ENCODE measurements around the gene SPTLC3.

Gene SPTLC3

DNA sequence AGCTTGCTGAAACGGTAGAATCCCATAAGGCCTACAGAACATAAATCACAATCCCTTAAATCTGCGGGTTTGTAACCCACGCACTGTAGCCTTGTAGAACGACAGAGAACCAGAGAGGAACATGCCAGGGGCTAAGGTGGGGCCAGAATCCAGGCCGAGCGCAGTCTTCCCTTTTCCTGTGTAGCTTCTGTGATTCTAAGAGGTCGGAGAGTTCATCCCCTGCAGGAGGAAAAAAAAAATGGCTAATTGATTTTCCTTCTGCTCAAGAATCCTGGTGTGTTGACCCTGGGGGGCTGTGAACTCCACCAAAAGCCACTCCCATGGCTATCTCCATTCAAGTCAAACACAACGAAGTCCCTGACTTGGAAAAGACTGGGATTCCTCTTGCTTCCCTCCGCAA is 96.3 kb downstream of the SPTLC3 start:
- H3K4me1 ChIP-seq (ENCODE audit: control insufficient read depth, insufficient read depth, low read length), result no peaks in the 10 kb centered on the region

DNA sequence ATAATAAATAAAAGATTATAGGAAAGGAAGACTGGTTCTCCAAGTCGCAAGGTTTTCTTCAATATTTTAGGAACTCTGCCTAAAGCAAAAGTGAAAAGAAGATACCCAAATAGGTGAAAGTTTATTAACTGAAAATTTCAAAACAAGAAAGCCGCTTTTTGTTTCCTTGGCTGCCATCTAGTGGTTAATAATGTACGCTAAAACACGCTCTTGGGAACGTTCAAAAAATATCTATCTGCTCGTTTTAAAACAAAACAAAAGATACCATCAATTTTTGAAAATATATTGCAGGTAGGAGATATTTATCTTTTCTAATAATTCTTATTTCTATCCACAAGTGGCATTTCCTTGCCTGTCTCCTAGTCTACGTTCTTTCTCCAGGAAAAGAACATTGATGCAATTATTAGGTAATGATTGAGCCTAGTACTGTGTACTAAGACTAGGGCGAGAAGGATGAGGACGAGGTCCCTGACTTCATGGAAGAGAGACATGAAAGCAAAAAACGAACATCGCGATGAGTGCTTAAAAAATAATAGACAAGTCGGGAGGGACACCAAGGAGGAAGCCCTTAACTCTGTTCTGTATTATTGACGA is 97.2 kb downstream of the SPTLC3 start:
- no peaks in the 10 kb centered on the region for H3K36me3 ChIP-seq (ENCODE audit: control insufficient read depth, insufficient read depth, low read length)
- H3K27me3 ChIP-seq (ENCODE audit: control insufficient read depth, insufficient read depth, low read length), result no peaks in the 10 kb centered on the region
- H3K9me3 ChIP-seq (ENCODE audit: control insufficient read depth, insufficient read depth, low read length), result no peaks in the 10 kb centered on the region
- no peaks in the 10 kb centered on the region for H3K4me1 ChIP-seq (ENCODE audit: control insufficient read depth, insufficient read depth, low read length)
- H3K4me3 ChIP-seq (ENCODE audit: low read depth, low read length), result no peak overlapping the region
- H3K9ac ChIP-seq (ENCODE audit: low read depth, low read length), result no peak overlapping the region

More for the DNA sequence above, 96.3 kb downstream of the SPTLC3 start:
- Histone ChIP-seq H3K27me3 (ENCODE audit: control insufficient read depth, insufficient read depth, low read length) (no peaks in the 10 kb centered on the region), H3K9ac (ENCODE audit: low read depth, low read length) (no peak overlapping the region), H3K36me3 (ENCODE audit: control insufficient read depth, insufficient read depth, low read length) (no peaks in the 10 kb centered on the region), H3K9me3 (ENCODE audit: control insufficient read depth, insufficient read depth, low read length) (no peaks in the 10 kb centered on the region), H3K4me3 (ENCODE audit: low read depth, low read length) (no peak overlapping the region)

DNA sequence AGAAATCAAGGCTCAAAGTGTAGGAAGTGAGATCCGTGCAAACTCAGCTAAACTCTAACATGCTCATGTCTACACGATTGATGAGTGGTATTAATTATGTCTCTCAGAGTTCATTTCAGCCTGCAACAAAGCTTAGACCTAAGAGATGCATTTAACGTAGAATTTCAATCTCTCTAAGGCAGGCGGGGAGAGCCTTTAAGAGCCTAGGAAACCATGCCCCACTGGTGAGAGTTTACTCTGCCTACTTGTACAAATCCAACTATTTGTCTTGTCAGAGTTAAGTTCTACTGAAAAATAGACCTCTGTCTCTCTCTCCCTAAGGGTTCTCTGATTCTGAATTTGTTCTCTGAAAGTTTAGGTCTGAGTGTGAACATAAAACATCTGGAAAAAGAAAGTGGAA is 100.9 kb downstream of the SPTLC3 start:
- no peak overlapping the region for H3K9ac ChIP-seq (ENCODE audit: low read depth, low read length)
- H3K9me3 ChIP-seq (ENCODE audit: control insufficient read depth, insufficient read depth, low read length), result no peaks in the 10 kb centered on the region
- no peaks in the 10 kb centered on the region for H3K36me3 ChIP-seq (ENCODE audit: control insufficient read depth, insufficient read depth, low read length)
- no peak overlapping the region for H3K4me3 ChIP-seq (ENCODE audit: low read depth, low read length)
- no peaks in the 10 kb centered on the region for H3K27me3 ChIP-seq (ENCODE audit: control insufficient read depth, insufficient read depth, low read length)
- no peaks in the 10 kb centered on the region for H3K4me1 ChIP-seq (ENCODE audit: control insufficient read depth, insufficient read depth, low read length)

DNA sequence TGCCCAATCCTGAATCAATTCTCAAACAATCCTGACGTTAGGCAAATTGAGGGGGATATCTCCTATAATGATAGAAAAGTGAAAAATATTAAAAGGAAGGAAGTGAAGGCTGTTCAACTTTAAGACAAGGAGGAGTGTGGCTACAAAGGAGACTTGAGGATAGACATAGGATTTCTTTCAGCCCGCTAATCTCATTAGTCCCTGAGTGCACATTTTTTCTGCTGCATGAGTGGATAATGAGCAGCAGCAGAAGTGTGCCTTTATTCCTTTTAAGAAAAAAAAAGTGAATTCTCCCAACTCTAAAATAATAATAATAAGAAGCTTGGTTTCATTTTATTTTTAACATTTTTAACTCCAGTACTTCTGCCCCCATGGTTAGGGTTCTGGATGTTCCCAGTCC is 102.0 kb downstream of the SPTLC3 start:
- H3K9me3 ChIP-seq (ENCODE audit: control insufficient read depth, insufficient read depth, low read length), result no peaks in the 10 kb centered on the region
- H3K27me3 ChIP-seq (ENCODE audit: control insufficient read depth, insufficient read depth, low read length), result no peaks in the 10 kb centered on the region
- no peaks in the 10 kb centered on the region for H3K4me1 ChIP-seq (ENCODE audit: control insufficient read depth, insufficient read depth, low read length)
- no peak overlapping the region for H3K9ac ChIP-seq (ENCODE audit: low read depth, low read length)
- H3K4me3 ChIP-seq (ENCODE audit: low read depth, low read length), result no peak overlapping the region
- no peaks in the 10 kb centered on the region for H3K36me3 ChIP-seq (ENCODE audit: control insufficient read depth, insufficient read depth, low read length)

DNA sequence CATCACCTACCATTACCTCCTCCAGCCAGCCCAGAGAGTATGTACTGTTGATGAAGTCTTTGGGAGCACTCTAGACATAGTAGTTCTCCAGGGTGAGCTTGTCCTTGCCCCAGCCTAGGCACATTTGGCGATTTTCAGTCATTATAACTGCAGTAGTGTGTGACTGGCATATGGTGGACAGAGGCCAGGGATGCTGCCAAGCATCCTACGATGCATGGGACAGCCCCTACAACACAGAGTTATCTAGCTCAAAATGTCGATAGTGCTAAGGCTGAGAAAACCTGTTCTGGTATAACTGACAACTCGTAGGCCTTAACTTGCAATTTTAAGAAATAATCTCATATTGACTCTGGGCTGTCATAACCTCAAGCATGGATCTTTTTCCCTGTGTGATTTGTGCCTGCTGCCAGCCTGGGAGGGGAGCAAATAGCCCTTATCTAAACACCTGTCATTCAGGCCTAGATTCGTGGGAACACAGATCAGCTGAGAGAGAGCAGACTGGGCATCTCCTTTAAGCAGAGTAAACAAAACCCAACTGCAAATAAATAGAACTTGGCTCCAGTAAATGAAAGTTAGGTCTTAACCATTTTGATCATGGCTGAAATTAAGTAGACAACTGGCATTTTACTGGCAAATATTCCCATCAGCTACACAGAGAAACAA is 102.6 kb downstream of the SPTLC3 start:
- no peak overlapping the region for H3K9ac ChIP-seq (ENCODE audit: low read depth, low read length)
- no peak overlapping the region for H3K4me3 ChIP-seq (ENCODE audit: low read depth, low read length)
- H3K9me3 ChIP-seq (ENCODE audit: control insufficient read depth, insufficient read depth, low read length), result no peaks in the 10 kb centered on the region
- H3K4me1 ChIP-seq (ENCODE audit: control insufficient read depth, insufficient read depth, low read length), result no peaks in the 10 kb centered on the region
- no peaks in the 10 kb centered on the region for H3K36me3 ChIP-seq (ENCODE audit: control insufficient read depth, insufficient read depth, low read length)
- H3K27me3 ChIP-seq (ENCODE audit: control insufficient read depth, insufficient read depth, low read length), result no peaks in the 10 kb centered on the region

DNA sequence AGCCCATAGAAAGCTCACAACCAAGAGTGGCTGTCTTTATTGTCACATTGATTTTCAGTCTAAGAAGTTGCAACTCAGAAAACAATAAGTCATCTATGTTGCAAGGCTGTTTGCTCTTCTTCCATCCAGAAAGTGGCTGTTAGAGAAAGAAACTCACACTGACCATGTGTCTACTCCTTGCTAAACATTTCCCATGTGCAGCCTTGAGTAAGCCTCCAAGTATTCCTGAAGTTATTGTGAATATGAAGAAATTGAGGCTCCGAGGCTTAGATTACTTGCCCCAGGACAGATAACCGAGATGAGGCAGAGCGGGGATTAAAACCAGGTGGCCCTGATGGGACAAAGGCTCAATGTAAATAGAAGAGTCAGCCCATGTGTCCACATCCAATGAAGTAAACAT is 105.0 kb downstream of the SPTLC3 start:
- no peak overlapping the region for H3K9ac ChIP-seq (ENCODE audit: low read depth, low read length)
- no peaks in the 10 kb centered on the region for H3K36me3 ChIP-seq (ENCODE audit: control insufficient read depth, insufficient read depth, low read length)
- H3K27me3 ChIP-seq (ENCODE audit: control insufficient read depth, insufficient read depth, low read length), result no peaks in the 10 kb centered on the region
- H3K9me3 ChIP-seq (ENCODE audit: control insufficient read depth, insufficient read depth, low read length), result no peaks in the 10 kb centered on the region
- H3K4me3 ChIP-seq (ENCODE audit: low read depth, low read length), result no peak overlapping the region
- no peaks in the 10 kb centered on the region for H3K4me1 ChIP-seq (ENCODE audit: control insufficient read depth, insufficient read depth, low read length)

DNA sequence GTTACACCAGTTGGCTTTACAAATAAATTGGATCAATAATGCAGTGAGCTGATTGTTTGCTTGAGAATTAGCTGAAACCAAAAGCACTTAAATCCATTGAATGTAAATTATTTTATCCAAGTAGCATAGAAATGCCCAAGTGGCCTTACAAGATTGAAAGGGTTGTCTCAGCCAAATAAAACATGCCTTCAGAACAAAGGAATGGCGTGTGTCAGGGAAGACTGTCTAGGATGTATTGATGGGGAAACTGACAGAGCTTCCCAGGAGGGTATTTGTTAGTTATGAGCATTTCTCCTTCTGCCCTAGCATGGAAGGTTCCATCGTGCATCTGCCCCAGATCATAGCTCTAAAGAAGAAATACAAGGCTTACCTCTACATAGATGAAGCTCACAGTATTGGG is 108.4 kb downstream of the SPTLC3 start:
- Histone ChIP-seq H3K36me3 (ENCODE audit: control insufficient read depth, insufficient read depth, low read length) (no peaks in the 10 kb centered on the region), H3K4me3 (ENCODE audit: low read depth, low read length) (no peak overlapping the region), H3K9me3 (ENCODE audit: control insufficient read depth, insufficient read depth, low read length) (no peaks in the 10 kb centered on the region), H3K27me3 (ENCODE audit: control insufficient read depth, insufficient read depth, low read length) (no peaks in the 10 kb centered on the region), H3K4me1 (ENCODE audit: control insufficient read depth, insufficient read depth, low read length) (no peaks in the 10 kb centered on the region), H3K9ac (ENCODE audit: low read depth, low read length) (no peak overlapping the region)

DNA sequence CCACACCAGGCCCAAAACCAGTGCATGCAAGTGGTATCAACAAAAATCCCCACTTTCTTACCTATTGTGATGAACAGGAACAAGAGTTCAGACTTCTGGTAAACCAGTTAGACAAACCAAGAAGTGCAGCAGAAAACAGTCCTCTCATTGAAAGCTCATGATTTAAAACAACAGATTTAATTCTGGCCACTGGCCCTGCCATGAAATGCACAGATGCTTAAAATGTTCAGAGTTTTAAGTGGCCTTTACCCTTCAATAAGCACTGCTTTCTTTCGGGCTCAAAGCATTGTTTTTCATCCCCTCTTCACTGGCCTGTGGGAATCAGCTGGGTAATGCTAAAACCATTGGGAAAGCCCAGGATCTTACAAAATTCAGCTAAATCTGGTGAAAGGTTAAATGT is 109.9 kb downstream of the SPTLC3 start:
- Histone ChIP-seq H3K36me3 (ENCODE audit: control insufficient read depth, insufficient read depth, low read length) (no peaks in the 10 kb centered on the region), H3K4me1 (ENCODE audit: control insufficient read depth, insufficient read depth, low read length) (no peaks in the 10 kb centered on the region), H3K27me3 (ENCODE audit: control insufficient read depth, insufficient read depth, low read length) (no peaks in the 10 kb centered on the region), H3K4me3 (ENCODE audit: low read depth, low read length) (no peak overlapping the region), H3K9ac (ENCODE audit: low read depth, low read length) (no peak overlapping the region), H3K9me3 (ENCODE audit: control insufficient read depth, insufficient read depth, low read length) (no peaks in the 10 kb centered on the region)

DNA sequence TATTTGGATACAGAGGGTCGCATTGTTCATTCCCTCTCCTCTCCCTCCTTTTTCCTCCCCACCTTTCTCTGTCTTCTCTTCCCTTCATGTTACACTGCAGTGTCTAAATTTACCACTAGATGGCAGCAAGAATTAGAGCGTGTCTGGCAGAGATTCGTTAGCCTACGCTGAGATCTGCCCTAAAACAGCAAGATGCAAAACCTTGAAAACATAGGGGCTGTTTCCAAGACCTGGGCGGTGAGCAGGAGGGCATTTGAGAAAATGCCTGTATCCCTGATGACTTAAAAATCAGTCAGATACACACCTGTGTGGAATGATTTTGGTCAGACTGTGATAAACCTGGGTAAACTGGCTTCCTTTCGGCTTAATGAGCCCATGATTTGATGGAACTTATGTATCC is 110.8 kb downstream of the SPTLC3 start:
- Histone ChIP-seq H3K4me1 (ENCODE audit: control insufficient read depth, insufficient read depth, low read length) (no peaks in the 10 kb centered on the region), H3K4me3 (ENCODE audit: low read depth, low read length) (no peak overlapping the region), H3K9ac (ENCODE audit: low read depth, low read length) (no peak overlapping the region), H3K9me3 (ENCODE audit: control insufficient read depth, insufficient read depth, low read length) (no peaks in the 10 kb centered on the region), H3K27me3 (ENCODE audit: control insufficient read depth, insufficient read depth, low read length) (no peaks in the 10 kb centered on the region), H3K36me3 (ENCODE audit: control insufficient read depth, insufficient read depth, low read length) (no peaks in the 10 kb centered on the region)

DNA sequence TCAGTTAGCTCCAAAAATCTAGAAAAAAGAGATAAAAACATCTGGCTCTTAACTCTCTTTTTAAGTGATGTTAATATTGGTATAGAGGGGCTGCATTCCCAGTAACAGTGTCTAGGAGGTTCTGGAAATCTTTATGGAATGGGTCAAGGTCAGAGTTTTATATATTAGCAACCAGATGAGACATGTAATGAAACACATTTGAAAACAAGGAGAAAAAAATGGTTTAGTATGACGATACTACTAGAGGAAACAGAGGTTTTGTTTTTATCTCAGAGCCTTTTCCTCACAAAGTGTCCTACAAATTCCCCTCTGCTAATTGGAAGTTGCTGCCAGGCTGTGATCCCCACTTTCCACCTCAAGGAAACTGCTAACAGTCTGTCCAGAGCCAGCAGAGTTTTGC is 111.7 kb downstream of the SPTLC3 start:
- no peaks in the 10 kb centered on the region for H3K27me3 ChIP-seq (ENCODE audit: control insufficient read depth, insufficient read depth, low read length)
- H3K4me1 ChIP-seq (ENCODE audit: control insufficient read depth, insufficient read depth, low read length), result no peaks in the 10 kb centered on the region
- no peaks in the 10 kb centered on the region for H3K9me3 ChIP-seq (ENCODE audit: control insufficient read depth, insufficient read depth, low read length)
- H3K36me3 ChIP-seq (ENCODE audit: control insufficient read depth, insufficient read depth, low read length), result no peaks in the 10 kb centered on the region
- no peak overlapping the region for H3K9ac ChIP-seq (ENCODE audit: low read depth, low read length)
- H3K4me3 ChIP-seq (ENCODE audit: low read depth, low read length), result no peak overlapping the region

DNA sequence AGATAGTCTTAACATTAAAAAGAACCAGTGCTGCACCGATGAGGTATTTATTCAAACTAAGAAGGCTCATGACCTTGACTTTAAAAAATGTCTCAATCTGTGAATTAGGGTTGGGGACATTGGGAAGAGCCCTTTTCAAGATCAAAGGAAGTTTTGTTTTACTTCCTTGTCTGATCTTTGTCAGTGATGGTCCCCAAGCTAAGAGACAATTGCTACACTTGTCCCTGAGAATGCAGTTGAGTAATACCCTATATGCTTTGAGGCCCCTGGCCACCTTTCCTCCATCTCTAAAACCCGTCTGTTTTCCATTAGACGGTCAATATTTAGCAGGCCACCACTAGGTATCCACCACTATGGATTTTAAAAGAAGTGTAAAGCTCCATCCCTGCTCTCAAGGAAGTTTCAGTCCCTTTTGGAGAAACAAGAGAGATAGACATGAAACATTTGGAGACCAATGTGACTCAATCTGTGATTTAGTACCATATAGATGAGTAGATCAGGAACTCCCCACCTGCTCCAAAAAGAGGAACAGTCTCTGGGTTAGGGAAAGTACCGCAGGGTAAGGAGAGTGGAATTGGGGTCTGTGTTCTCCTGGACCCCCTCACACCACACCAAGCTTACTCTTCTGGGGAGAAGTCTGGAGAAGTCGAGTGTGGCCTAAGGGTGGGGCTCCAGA is 113.2 kb downstream of the SPTLC3 start:
- H3K27me3 ChIP-seq (ENCODE audit: control insufficient read depth, insufficient read depth, low read length), result no peaks in the 10 kb centered on the region
- no peak overlapping the region for H3K9ac ChIP-seq (ENCODE audit: low read depth, low read length)
- H3K4me1 ChIP-seq (ENCODE audit: control insufficient read depth, insufficient read depth, low read length), result no peaks in the 10 kb centered on the region
- H3K4me3 ChIP-seq (ENCODE audit: low read depth, low read length), result no peak overlapping the region
- H3K9me3 ChIP-seq (ENCODE audit: control insufficient read depth, insufficient read depth, low read length), result no peaks in the 10 kb centered on the region
- H3K36me3 ChIP-seq (ENCODE audit: control insufficient read depth, insufficient read depth, low read length), result no peaks in the 10 kb centered on the region

DNA sequence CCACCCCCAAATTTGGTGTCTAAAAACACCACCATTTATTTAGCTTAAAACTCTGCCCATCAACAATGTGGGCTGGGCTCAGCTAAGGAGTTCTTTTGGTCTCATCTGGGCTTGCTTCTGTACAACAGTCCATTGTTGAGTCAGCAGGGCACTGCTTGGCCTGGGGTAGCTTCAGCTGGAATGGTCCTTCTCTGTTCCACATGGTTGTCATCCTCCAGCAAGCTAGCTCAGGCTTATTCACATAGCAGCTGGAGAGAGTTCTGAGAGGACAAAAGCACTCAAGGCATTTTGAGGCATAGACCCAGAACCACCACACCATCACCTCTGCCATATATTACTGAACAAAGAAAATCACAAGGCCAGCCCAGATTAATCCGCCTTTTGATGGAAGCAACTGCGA is 116.7 kb downstream of the SPTLC3 start:
- Histone ChIP-seq H3K27me3 (ENCODE audit: control insufficient read depth, insufficient read depth, low read length) (no peaks in the 10 kb centered on the region), H3K4me1 (ENCODE audit: control insufficient read depth, insufficient read depth, low read length) (no peaks in the 10 kb centered on the region), H3K9ac (ENCODE audit: low read depth, low read length) (no peak overlapping the region), H3K4me3 (ENCODE audit: low read depth, low read length) (no peak overlapping the region), H3K9me3 (ENCODE audit: control insufficient read depth, insufficient read depth, low read length) (no peaks in the 10 kb centered on the region), H3K36me3 (ENCODE audit: control insufficient read depth, insufficient read depth, low read length) (no peaks in the 10 kb centered on the region)
